Trophoblast cell (in vitro differentiated cells and primary cell): Measurements from ENCODE around the gene TSHZ2.

Source experiments
- DNase-seq, 2 donors: peaks; one replicate each; pipeline ENCODE4 v3.0.0-alpha.2; 2016
- H2AFZ ChIP-seq: 2 replicates; pipeline ENCODE4 v1.6.1; 2013; ENCODE audit warnings: low read length, moderate library complexity, mild to moderate bottlenecking; ENCODE audit not compliant: insufficient read depth, poor library complexity
- H2AK5ac ChIP-seq: 2 replicates; pipeline ENCODE4 v1.6.1; 2013; ENCODE audit warnings: mild to moderate bottlenecking, low read length
- H2BK120ac ChIP-seq: 2 replicates; pipeline ENCODE4 v1.6.1; 2013; ENCODE audit warnings: low read length, mild to moderate bottlenecking, moderate library complexity; ENCODE audit not compliant: insufficient read depth, poor library complexity
- H2BK12ac ChIP-seq: 2 replicates; pipeline ENCODE4 v1.6.1; 2013; ENCODE audit warnings: mild to moderate bottlenecking, low read length, moderate library complexity
- H2BK5ac ChIP-seq: 2 replicates; pipeline ENCODE4 v1.6.1; 2013; ENCODE audit warnings: low read length, low read depth, moderate library complexity, mild to moderate bottlenecking; ENCODE audit not compliant: poor library complexity
- H3K14ac ChIP-seq: 2 replicates; pipeline ENCODE4 v1.6.1; 2013; ENCODE audit warnings: mild to moderate bottlenecking, low read length
- H3K18ac ChIP-seq: 2 replicates; pipeline ENCODE4 v1.6.1; 2013; ENCODE audit warnings: mild to moderate bottlenecking, low read length
- H3K23ac ChIP-seq: 2 replicates; pipeline ENCODE4 v1.6.1; 2013; ENCODE audit warnings: low read length
- H3K27ac ChIP-seq: 2 replicates; pipeline ENCODE4 v1.5.1; 2013; ENCODE audit warnings: low read depth, mild to moderate bottlenecking, inconsistent platforms, low read length, moderate library complexity
- H3K27me3 ChIP-seq: 2 replicates; pipeline ENCODE4 v1.6.1; 2013; ENCODE audit warnings: inconsistent platforms, mild to moderate bottlenecking, low read length, moderate library complexity; ENCODE audit not compliant: insufficient read depth
- H3K36me3 ChIP-seq, 2 experiments: 1 replicate in 1 of 2; 2 replicates in 1 of 2; pipeline ENCODE4 v1.6.1; 2013; ENCODE audit warnings: low read length in 2 of 2, mild to moderate bottlenecking in 2 of 2, moderate library complexity in 1 of 2; ENCODE audit not compliant: insufficient read depth in 2 of 2, control insufficient read depth in 1 of 2
- H3K4ac ChIP-seq: 2 replicates; pipeline ENCODE4 v1.6.1; 2013; ENCODE audit warnings: low read depth, mild to moderate bottlenecking, low read length, moderate library complexity
- H3K4me1 ChIP-seq, 2 experiments: 1 replicate in 1 of 2; 2 replicates in 1 of 2; pipeline ENCODE4 v1.6.1; 2013; ENCODE audit warnings: low read length in 2 of 2, mild to moderate bottlenecking in 2 of 2, moderate library complexity in 1 of 2; ENCODE audit not compliant: insufficient read depth in 2 of 2, control insufficient read depth in 1 of 2
- H3K4me2 ChIP-seq: 2 replicates; pipeline ENCODE4 v1.6.1; 2013; ENCODE audit warnings: inconsistent platforms, mild to moderate bottlenecking, low read length, moderate library complexity
- H3K4me3 ChIP-seq: 2 replicates; pipeline ENCODE4 v1.5.1; 2013; ENCODE audit warnings: mild to moderate bottlenecking, low read depth, low read length, inconsistent platforms
- H3K79me1 ChIP-seq: one replicate; pipeline ENCODE4 v1.6.1; 2013; ENCODE audit warnings: low read length
- H3K79me2 ChIP-seq: 2 replicates; pipeline ENCODE4 v1.6.1; 2013; ENCODE audit warnings: low read length, mild to moderate bottlenecking; ENCODE audit not compliant: control insufficient read depth, insufficient read depth, poor library complexity
- H3K9ac ChIP-seq: 2 replicates; pipeline ENCODE4 v1.6.1; 2013; ENCODE audit warnings: mild to moderate bottlenecking, low read length
- H3K9me3 ChIP-seq: 2 replicates; pipeline ENCODE4 v1.6.1; 2013; ENCODE audit warnings: low read depth, mild to moderate bottlenecking, control low read depth, inconsistent platforms, low read length; ENCODE audit not compliant: insufficient read depth
- H4K12ac ChIP-seq: 2 replicates; pipeline ENCODE4 v1.6.1; 2013; ENCODE audit warnings: low read depth, mild to moderate bottlenecking, low read length, moderate library complexity
- H4K8ac ChIP-seq: 2 replicates; pipeline ENCODE4 v1.6.1; 2013; ENCODE audit warnings: low read depth, mild to moderate bottlenecking, low read length, moderate library complexity
- H4K91ac ChIP-seq: one replicate; pipeline ENCODE4 v1.6.1; 2013; ENCODE audit warnings: low read depth, mild to moderate bottlenecking, low read length, moderate library complexity
- WGBS: extraction: QIAGEN DNeasy Blood & Tissue Kit; methylation state at CpG from one replicate; pipeline ENCODE4 v1.1.7; 2013; ENCODE audit warnings: missing lambda C conversion rate; ENCODE audit not compliant: insufficient read length, insufficient coverage; ENCODE audit errors: extremely low coverage; 5-methylcytosine and 5-hydroxymethylcytosine counted together

The TSHZ2 gene

GRCh38 chr20:53362736-53363135 lies 390.6 kb downstream of the TSHZ2 start:
- no peak overlapping the region for H2BK120ac ChIP-seq
- no peak overlapping the region for H3K4me3 ChIP-seq
- no peaks in the 10 kb centered on the region for H3K79me2 ChIP-seq
- no peak overlapping the region for H3K4me2 ChIP-seq
- no peaks in the 10 kb centered on the region for H3K9me3 ChIP-seq
- no peak overlapping the region for H3K9ac ChIP-seq
- H3K18ac ChIP-seq = no peak overlapping the region
- no peak overlapping the region for H2AFZ ChIP-seq
- H3K23ac ChIP-seq = no peak overlapping the region
- no peaks in the 10 kb centered on the region for H3K4me1 ChIP-seq
- WGBS = no CpG with 5 or more reads among the region's 8 CpGs
- no peak overlapping the region for H4K12ac ChIP-seq
- H3K4ac ChIP-seq = no peak overlapping the region
- no peak overlapping the region for H3K27ac ChIP-seq
- no peaks in the 10 kb centered on the region for H3K36me3 ChIP-seq
- H3K79me1 ChIP-seq = no peaks in the 10 kb centered on the region
- no peaks in the 10 kb centered on the region for H3K27me3 ChIP-seq
- no peak overlapping the region for H4K8ac ChIP-seq
- DNase-seq = peak; percentile 71 to 75
- H2BK5ac ChIP-seq = no peak overlapping the region
- H3K14ac ChIP-seq = no peak overlapping the region
- no peak overlapping the region for H4K91ac ChIP-seq
- H2AK5ac ChIP-seq = no peak overlapping the region
- no peak overlapping the region for H2BK12ac ChIP-seq

- no peak for DNase-seq
- Histone ChIP-seq H3K4ac (no peak overlapping the region), H3K4me3 (no peak overlapping the region), H4K91ac (no peak overlapping the region), H3K4me2 (no peak overlapping the region), H2BK12ac (no peak overlapping the region), H3K9me3 (no peaks in the 10 kb centered on the region), H3K18ac (no peak overlapping the region), H2BK5ac (no peak overlapping the region), H3K23ac (no peak overlapping the region), H3K4me1 (no peaks in the 10 kb centered on the region), H2AK5ac (no peak overlapping the region), H3K79me1 (no peaks in the 10 kb centered on the region), H2AFZ (no peak overlapping the region), H3K27ac (no peak overlapping the region), H3K9ac (no peak overlapping the region), H4K8ac (no peak overlapping the region), H3K27me3 (no peaks in the 10 kb centered on the region), H3K79me2 (no peaks in the 10 kb centered on the region), H2BK120ac (no peak overlapping the region), H3K14ac (no peak overlapping the region), H4K12ac (no peak overlapping the region), H3K36me3 (no peaks in the 10 kb centered on the region)
- no CpG with 5 or more reads among the region's 5 CpGs for WGBS
Measured at GRCh38 chr20:53364646-53365045, 392.5 kb downstream of the TSHZ2 start.

GRCh38 chr20:53365076-53365475 lies 392.9 kb downstream of the TSHZ2 start:
- H3K14ac ChIP-seq = no peak overlapping the region
- H3K79me2 ChIP-seq = no peaks in the 10 kb centered on the region
- no peaks in the 10 kb centered on the region for H3K9me3 ChIP-seq
- no peak overlapping the region for H3K4ac ChIP-seq
- H4K12ac ChIP-seq = no peak overlapping the region
- H3K36me3 ChIP-seq = no peaks in the 10 kb centered on the region
- H2AK5ac ChIP-seq = no peak overlapping the region
- H3K79me1 ChIP-seq = no peaks in the 10 kb centered on the region
- no peak overlapping the region for H2BK120ac ChIP-seq
- DNase-seq = no peak
- H3K4me2 ChIP-seq = no peak overlapping the region
- no peak overlapping the region for H2BK5ac ChIP-seq
- no peak overlapping the region for H2BK12ac ChIP-seq
- no CpG with 5 or more reads among the region's 1 CpG for WGBS
- no peak overlapping the region for H3K9ac ChIP-seq
- no peak overlapping the region for H3K27ac ChIP-seq
- no peak overlapping the region for H2AFZ ChIP-seq
- no peak overlapping the region for H3K4me3 ChIP-seq
- no peaks in the 10 kb centered on the region for H3K4me1 ChIP-seq
- H3K23ac ChIP-seq = no peak overlapping the region
- H3K18ac ChIP-seq = no peak overlapping the region
- no peak overlapping the region for H4K8ac ChIP-seq
- no peak overlapping the region for H4K91ac ChIP-seq
- no peaks in the 10 kb centered on the region for H3K27me3 ChIP-seq

- H3K36me3 ChIP-seq = no peaks in the 10 kb centered on the region
- H4K91ac ChIP-seq = no peak overlapping the region
- H2BK120ac ChIP-seq = no peak overlapping the region
- no peaks in the 10 kb centered on the region for H3K4me1 ChIP-seq
- no peak overlapping the region for H3K18ac ChIP-seq
- no peak overlapping the region for H2AK5ac ChIP-seq
- H3K27ac ChIP-seq = no peak overlapping the region
- no peak overlapping the region for H4K12ac ChIP-seq
- H2BK5ac ChIP-seq = no peak overlapping the region
- H2BK12ac ChIP-seq = no peak overlapping the region
- H3K79me1 ChIP-seq = no peaks in the 10 kb centered on the region
- no peak overlapping the region for H3K4me3 ChIP-seq
- no peak overlapping the region for H3K9ac ChIP-seq
- no CpG with 5 or more reads among the region's 2 CpGs for WGBS
- no peaks in the 10 kb centered on the region for H3K27me3 ChIP-seq
- no peak for DNase-seq
- no peaks in the 10 kb centered on the region for H3K79me2 ChIP-seq
- H3K4ac ChIP-seq = no peak overlapping the region
- H3K4me2 ChIP-seq = no peak overlapping the region
- no peaks in the 10 kb centered on the region for H3K9me3 ChIP-seq
- H3K23ac ChIP-seq = no peak overlapping the region
- no peak overlapping the region for H4K8ac ChIP-seq
- H3K14ac ChIP-seq = no peak overlapping the region
- no peak overlapping the region for H2AFZ ChIP-seq
Measured at GRCh38 chr20:53365539-53366075, 393.4 kb downstream of the TSHZ2 start.
